Peyer's patch (tissue), 4 donors: Measurements from ENCODE around the gene OR1L8.

Experiments
- POLR2A ChIP-seq, 2 donors: fragments of 450-650 bp; IDR thresholded peaks; one replicate each; pipeline ENCODE4 v1.5.1; 2017; ENCODE audit warnings: antibody characterized with exemption in 2 of 2, mild to moderate bottlenecking in 2 of 2, moderate library complexity in 2 of 2
- TF ChIP-seq, protein P1 (sequence below), 6 experiments: fragments of 450-650 bp in 4 of 6; fragments of 200-600 bp in 2 of 6; sonication (generic) in 1 of 6; IDR thresholded peaks; one replicate each; pipeline ENCODE4 v1.5.1; 2017 to 2019; ENCODE audit warnings: antibody characterized with exemption in 6 of 6, mild to moderate bottlenecking in 3 of 6, moderate library complexity in 1 of 6

GRCh38 chr9:122579874-122580273, 3.3 kb downstream of the OR1L8 start:
- TF ChIP-seq, protein P1, sequence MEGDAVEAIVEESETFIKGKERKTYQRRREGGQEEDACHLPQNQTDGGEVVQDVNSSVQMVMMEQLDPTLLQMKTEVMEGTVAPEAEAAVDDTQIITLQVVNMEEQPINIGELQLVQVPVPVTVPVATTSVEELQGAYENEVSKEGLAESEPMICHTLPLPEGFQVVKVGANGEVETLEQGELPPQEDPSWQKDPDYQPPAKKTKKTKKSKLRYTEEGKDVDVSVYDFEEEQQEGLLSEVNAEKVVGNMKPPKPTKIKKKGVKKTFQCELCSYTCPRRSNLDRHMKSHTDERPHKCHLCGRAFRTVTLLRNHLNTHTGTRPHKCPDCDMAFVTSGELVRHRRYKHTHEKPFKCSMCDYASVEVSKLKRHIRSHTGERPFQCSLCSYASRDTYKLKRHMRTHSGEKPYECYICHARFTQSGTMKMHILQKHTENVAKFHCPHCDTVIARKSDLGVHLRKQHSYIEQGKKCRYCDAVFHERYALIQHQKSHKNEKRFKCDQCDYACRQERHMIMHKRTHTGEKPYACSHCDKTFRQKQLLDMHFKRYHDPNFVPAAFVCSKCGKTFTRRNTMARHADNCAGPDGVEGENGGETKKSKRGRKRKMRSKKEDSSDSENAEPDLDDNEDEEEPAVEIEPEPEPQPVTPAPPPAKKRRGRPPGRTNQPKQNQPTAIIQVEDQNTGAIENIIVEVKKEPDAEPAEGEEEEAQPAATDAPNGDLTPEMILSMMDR (IDR thresholded peaks at IDR 0.05) = no peak
- no peak for TF ChIP-seq POLR2A (IDR thresholded peaks at IDR 0.05)
